Prostate gland (tissue), 2 donors: Measurements from ENCODE around the gene GPC5.

Source experiments
- POLR2A ChIP-seq: fragments of 450-650 bp; IDR thresholded peaks from one replicate; pipeline ENCODE4 v1.6.1; 2016; ENCODE audit warnings: antibody characterized with exemption, mild to moderate bottlenecking
- POLR2AphosphoS5 ChIP-seq: sonication (generic); formaldehyde crosslinking; IDR thresholded peaks from one replicate; pipeline ENCODE4 v1.6.1; 2017; ENCODE audit warnings: antibody characterized with exemption
- TF ChIP-seq, protein P1 (sequence below), 4 experiments: fragments of 200-600 bp in 2 of 4; fragments of 450-650 bp in 2 of 4; sonication (generic) in 2 of 4; IDR thresholded peaks; 1 replicate in 3 of 4; 2 replicates in 1 of 4; pipeline ENCODE4 v1.5.1; 2016 to 2019; ENCODE audit warnings: antibody characterized with exemption in 4 of 4, mild to moderate bottlenecking in 2 of 4, moderate library complexity in 2 of 4

GRCh38 chr13:91349992-91350911 lies 48.2 kb upstream of the GPC5 start:
- TF ChIP-seq, protein P1, sequence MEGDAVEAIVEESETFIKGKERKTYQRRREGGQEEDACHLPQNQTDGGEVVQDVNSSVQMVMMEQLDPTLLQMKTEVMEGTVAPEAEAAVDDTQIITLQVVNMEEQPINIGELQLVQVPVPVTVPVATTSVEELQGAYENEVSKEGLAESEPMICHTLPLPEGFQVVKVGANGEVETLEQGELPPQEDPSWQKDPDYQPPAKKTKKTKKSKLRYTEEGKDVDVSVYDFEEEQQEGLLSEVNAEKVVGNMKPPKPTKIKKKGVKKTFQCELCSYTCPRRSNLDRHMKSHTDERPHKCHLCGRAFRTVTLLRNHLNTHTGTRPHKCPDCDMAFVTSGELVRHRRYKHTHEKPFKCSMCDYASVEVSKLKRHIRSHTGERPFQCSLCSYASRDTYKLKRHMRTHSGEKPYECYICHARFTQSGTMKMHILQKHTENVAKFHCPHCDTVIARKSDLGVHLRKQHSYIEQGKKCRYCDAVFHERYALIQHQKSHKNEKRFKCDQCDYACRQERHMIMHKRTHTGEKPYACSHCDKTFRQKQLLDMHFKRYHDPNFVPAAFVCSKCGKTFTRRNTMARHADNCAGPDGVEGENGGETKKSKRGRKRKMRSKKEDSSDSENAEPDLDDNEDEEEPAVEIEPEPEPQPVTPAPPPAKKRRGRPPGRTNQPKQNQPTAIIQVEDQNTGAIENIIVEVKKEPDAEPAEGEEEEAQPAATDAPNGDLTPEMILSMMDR (IDR thresholded peaks at IDR 0.05) = no peak
- TF ChIP-seq POLR2A (no peak), POLR2AphosphoS5 (no peak)
